ENCODE results near the gene NPBWR2. TPM values are rescaled to one million over a fixed set of nuclear protein-coding genes. Genes with fewer than 3 reads are reported as not detected.
"Not testable (repeated sequence)": the region's sequence is repeated elsewhere in the genome, so short reads cannot be mapped to it uniquely, and the experiment has no call there.

The NPBWR2 gene
- polyA plus RNA-seq, 3 donors, result not detected

DNA sequence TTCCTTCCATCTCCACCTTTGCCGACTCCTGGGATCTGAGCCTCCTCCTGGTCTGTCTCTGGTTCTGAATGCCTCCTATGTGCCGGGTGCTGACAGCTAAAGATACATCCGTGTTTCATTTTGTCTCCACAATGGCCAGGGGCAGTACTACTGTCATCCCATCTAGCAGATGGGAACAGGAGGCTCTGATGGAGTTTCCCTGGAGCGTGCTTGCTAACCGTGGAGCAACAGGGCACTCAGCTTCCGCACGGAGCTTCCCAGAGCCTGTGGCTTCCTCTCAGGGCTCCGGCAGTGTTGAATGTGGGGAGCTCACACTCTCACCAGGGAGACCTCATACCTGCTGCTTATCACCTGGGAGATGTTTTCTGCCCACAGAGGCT is 11.9 kb upstream of the NPBWR2 start:
- Histone ChIP-seq H4K20me1 (ENCODE audit: insufficient read depth, low read length) (no peaks in the 10 kb centered on the region), H3K27ac (ENCODE audit: low read depth in 1 of 2, low read length in 2 of 2) (no peak overlapping the region), H2AFZ (ENCODE audit: insufficient read depth, low read depth, low read length, poor library complexity, severe bottlenecking) (no peak overlapping the region), H3K4me3 (replicated peaks in 1 of 3; ENCODE audit: low read depth in 2 of 3, low read length in 3 of 3) (no peak overlapping the region), H3K4me1 (ENCODE audit: control insufficient read depth in 1 of 2, insufficient read depth in 2 of 2, low read length in 2 of 2) (peaks cover 8% of the 10 kb centered on the region in 2 donors), H3K9ac (ENCODE audit: insufficient read depth, low read length, poor library complexity, severe bottlenecking) (no peak overlapping the region), H3K36me3 (replicated peaks in 1 of 2; ENCODE audit: control insufficient read depth in 1 of 2, insufficient read depth in 2 of 2, low read length in 2 of 2) (no peaks in the 10 kb centered on the region), H3K9me3 (replicated peaks in 1 of 2; ENCODE audit: control insufficient read depth in 1 of 2, insufficient read depth in 1 of 2, low read length in 2 of 2) (no peaks in the 10 kb centered on the region), H3K79me2 (ENCODE audit: insufficient read depth, low read length) (no peaks in the 10 kb centered on the region), H3K4me2 (replicated peaks; ENCODE audit: extremely low read depth, low read length, poor library complexity, severe bottlenecking) (no peak overlapping the region), H3K27me3 (ENCODE audit: control insufficient read depth in 2 of 2, insufficient read depth in 2 of 2, low read length in 2 of 2) (no peaks in the 10 kb centered on the region)
- intact Hi-C loops (cut with micrococcal nuclease), result no loop called here
- Mint-ChIP-seq H3K27ac (no peak overlapping the region), H3K4me3 (no peak overlapping the region), H3K9me3 (no peaks in the 10 kb centered on the region), H3K36me3 (no peaks in the 10 kb centered on the region), H3K27me3 (ENCODE audit: low read depth in 3 of 3) (peaks cover 13 to 23% (median 22%) of the 10 kb centered on the region in 3 donors), H3K4me1 (peaks cover 8% of the 10 kb centered on the region)
- 89% methylated on average over 7 of the region's 8 CpGs for WGBS (ENCODE audit: insufficient coverage)
- TF ChIP-seq CTCF (IDR thresholded peaks at IDR 0.05), result no peak
- no peak for DNase-seq

GRCh38 chr20:64117432-64117777 is 10.0 kb upstream of the NPBWR2 start:
- H3K4me3 ChIP-seq (replicated peaks in 1 of 3; ENCODE audit: low read depth in 2 of 3, low read length in 3 of 3); intact Hi-C loops (cut with micrococcal nuclease); H3K4me1 Mint-ChIP-seq: not testable (repeated sequence)

More at GRCh38 chr20:64117432-64117777, 10.0 kb upstream of the NPBWR2 start:
- H3K4me3 Mint-ChIP-seq; H3K36me3 Mint-ChIP-seq; H3K9ac ChIP-seq (ENCODE audit: insufficient read depth, low read length, poor library complexity, severe bottlenecking); H3K79me2 ChIP-seq (ENCODE audit: insufficient read depth, low read length); H3K4me1 ChIP-seq (ENCODE audit: control insufficient read depth in 1 of 2, insufficient read depth in 2 of 2, low read length in 2 of 2); H3K9me3 ChIP-seq (replicated peaks in 1 of 2; ENCODE audit: control insufficient read depth in 1 of 2, insufficient read depth in 1 of 2, low read length in 2 of 2); H4K20me1 ChIP-seq (ENCODE audit: insufficient read depth, low read length); H3K9me3 Mint-ChIP-seq; DNase-seq; H2AFZ ChIP-seq (ENCODE audit: insufficient read depth, low read depth, low read length, poor library complexity, severe bottlenecking); H3K27ac ChIP-seq (ENCODE audit: low read depth in 1 of 2, low read length in 2 of 2); H3K27me3 ChIP-seq (ENCODE audit: control insufficient read depth in 2 of 2, insufficient read depth in 2 of 2, low read length in 2 of 2); H3K4me2 ChIP-seq (replicated peaks; ENCODE audit: extremely low read depth, low read length, poor library complexity, severe bottlenecking); H3K36me3 ChIP-seq (replicated peaks in 1 of 2; ENCODE audit: control insufficient read depth in 1 of 2, insufficient read depth in 2 of 2, low read length in 2 of 2): not testable (repeated sequence)
- peak overlapping the region in 1 of 7 donors; percentile 54 for H3K27ac Mint-ChIP-seq
- H3K27me3 Mint-ChIP-seq (ENCODE audit: low read depth in 3 of 3), result peaks cover 7 to 15% (median 10%) of the 10 kb centered on the region in 3 donors
- 33% methylated on average over 1 of the region's 6 CpGs for WGBS (ENCODE audit: insufficient coverage)
